GM18907 (cell line): ENCODE results near the gene TMEM256.

ENCODE experiments used
- ATAC-seq: cut with Tn5 transposase; IDR thresholded peaks from one replicate; pipeline ENCODE4 v1.9.1; 2021; ENCODE audit warnings: mild to moderate bottlenecking, moderate library complexity; ENCODE audit not compliant: unreplicated experiment

TMEM256 gene

GRCh38 chr17:7408863-7409262 is 5.0 kb upstream of the TMEM256 start:
- no peak for ATAC-seq

GRCh38 chr17:7408252-7408727 is 4.4 kb upstream of the TMEM256 start:
- ATAC-seq = no peak

- no peak for ATAC-seq
These were observed 3.8 kb upstream of the TMEM256 start, which contains the start of gene NLGN2 for GRCh38 chr17:7407485-7408251. NLGN2 (plus strand) TSS chr17:7407845; CDS start chr17:7408256, 411 bp downstream.

- ATAC-seq = no peak
These were observed 3.2 kb upstream of the TMEM256 start for GRCh38 chr17:7407082-7407481.

GRCh38 chr17:7406235-7406825 is 2.4 kb upstream of the TMEM256 start:
- no peak for ATAC-seq

- no peak for ATAC-seq
These were observed 1.7 kb upstream of the TMEM256 start for GRCh38 chr17:7405350-7406234.

- ATAC-seq = peak; percentile 10
These were observed 946 bp upstream of the TMEM256 start for GRCh38 chr17:7404737-7405349.

GRCh38 chr17:7403727-7403976 is 245 bp downstream of the TMEM256 start:
- ATAC-seq = no peak

GRCh38 chr17:7403043-7403726 is 712 bp downstream of the TMEM256 start:
- no peak for ATAC-seq

GRCh38 chr17:7398612-7399011 is 5.3 kb downstream of the TMEM256 start:
- ATAC-seq = no peak

- ATAC-seq = no peak
These were observed 7.8 kb downstream of the TMEM256 start for GRCh38 chr17:7396147-7396546.

GRCh38 chr17:7394452-7395191 is 9.3 kb downstream of the TMEM256 start, which contains the start of gene PLSCR3:
PLSCR3 (minus strand) TSS chr17:7394525; CDS start chr17:7394110, 415 bp downstream.
- ATAC-seq = peak; percentile 72

GRCh38 chr17:7393613-7394451 is 10.1 kb downstream of the TMEM256 start:
- ATAC-seq = peak; percentile 52

GRCh38 chr17:7392696-7393612 is 10.9 kb downstream of the TMEM256 start:
- no peak for ATAC-seq

- ATAC-seq = no peak
These were observed 12.6 kb downstream of the TMEM256 start for GRCh38 chr17:7391307-7391706.

- no peak for ATAC-seq
These were observed 13.7 kb downstream of the TMEM256 start for GRCh38 chr17:7389924-7390910.

- ATAC-seq = no peak
These were observed 15.0 kb downstream of the TMEM256 start for GRCh38 chr17:7388856-7389255.
